HepG2 (cell line): Measurements from ENCODE around the gene FITM1. TPM values are rescaled to one million over a fixed set of nuclear protein-coding genes. Genes with fewer than 3 reads are reported as not detected.

Experiments used
- CBX5 ChIP-seq: sonication (generic); formaldehyde crosslinking; IDR thresholded peaks from 2 replicates; pipeline ENCODE4 v1.4.0; 2020; ENCODE audit warnings: missing genetic modification reagents, borderline replicate concordance
- ERF ChIP-seq: IDR thresholded peaks from 2 replicates; pipeline ENCODE4 v1.6.1; 2018; ENCODE audit warnings: missing biosample characterization, missing genetic modification reagents
- GATAD2A ChIP-seq: IDR thresholded peaks from 2 replicates; pipeline ENCODE4 v1.6.1; 2016
- HES4 ChIP-seq: sonication (generic); formaldehyde crosslinking; IDR thresholded peaks from 2 replicates; pipeline ENCODE4 v1.9.0; 2021; ENCODE audit warnings: mild to moderate bottlenecking, missing genetic modification reagents, borderline replicate concordance
- HOXA3 ChIP-seq: sonication (generic); formaldehyde crosslinking; IDR thresholded peaks from 2 replicates; pipeline ENCODE4 v1.5.0; 2020; ENCODE audit warnings: missing genetic modification reagents
- NFE2L1 ChIP-seq: sonication (generic); formaldehyde crosslinking; IDR thresholded peaks from 2 replicates; pipeline ENCODE4 v1.4.0; 2020; ENCODE audit warnings: missing genetic modification reagents, mild to moderate bottlenecking, borderline replicate concordance
- NFYB ChIP-seq: sonication (generic); formaldehyde crosslinking; IDR thresholded peaks from 2 replicates; pipeline ENCODE4 v1.4.0; 2020; ENCODE audit warnings: missing genetic modification reagents
- PCBP2 ChIP-seq: fragments of 200-400 bp; formaldehyde crosslinking; optimal IDR thresholded peaks from 2 replicates; pipeline ENCODE3; 2018; ENCODE audit warnings: low read length, low read depth; ENCODE audit not compliant: poor library complexity, severe bottlenecking
- POLR2AphosphoS2 ChIP-seq: IDR thresholded peaks from 2 replicates; pipeline ENCODE4 v1.6.1; 2011; ENCODE audit warnings: low read depth, low read length, improper control_type of control experiment
- PTBP1 ChIP-seq: fragments of 200-400 bp; formaldehyde crosslinking; IDR thresholded peaks from 2 replicates; pipeline ENCODE4 v1.6.1; 2018; ENCODE audit warnings: low read length, low read depth; ENCODE audit not compliant: poor library complexity, severe bottlenecking
- ZBTB21 ChIP-seq: sonication (generic); formaldehyde crosslinking; IDR thresholded peaks from 2 replicates; pipeline ENCODE4 v1.4.0; 2020; ENCODE audit warnings: missing genetic modification reagents
- ZMAT3 ChIP-seq: sonication (generic); formaldehyde crosslinking; conservative IDR thresholded peaks from 2 replicates; pipeline ENCODE4 v1.7.0; 2021; ENCODE audit warnings: missing genetic modification reagents
- ZNF543 ChIP-seq: sonication (generic); formaldehyde crosslinking; IDR thresholded peaks from 2 replicates; pipeline ENCODE4 v1.4.0; 2020; ENCODE audit warnings: mild to moderate bottlenecking, missing genetic modification reagents
- ZNF569 ChIP-seq: sonication (generic); formaldehyde crosslinking; IDR thresholded peaks from 2 replicates; pipeline ENCODE4 v1.5.0; 2020; ENCODE audit warnings: mild to moderate bottlenecking, missing genetic modification reagents, moderate library complexity, borderline replicate concordance
- ZNF570 ChIP-seq: sonication (generic); formaldehyde crosslinking; IDR thresholded peaks from 2 replicates; pipeline ENCODE4 v1.4.0; 2020; ENCODE audit warnings: mild to moderate bottlenecking, missing genetic modification reagents, borderline replicate concordance
- ZNF589 ChIP-seq: sonication (generic); formaldehyde crosslinking; conservative IDR thresholded peaks from 2 replicates; pipeline ENCODE4 v1.8.0; 2022; ENCODE audit warnings: mild to moderate bottlenecking, moderate library complexity, missing genetic modification reagents
- ZNF879 ChIP-seq: sonication (generic); formaldehyde crosslinking; IDR thresholded peaks from 2 replicates; pipeline ENCODE4 v1.8.1; 2023; ENCODE audit warnings: missing genetic modification reagents
- polyA plus RNA-seq, 8 experiments: library from polyadenylated mRNA; depleted of rRNA in 3 of 8; stranded (reverse) in 7 of 8; unstranded in 1 of 8; fragments of >200 nt; fragmentation: Illumina TruSeq in 4 of 8; extraction: Trizol in 4 of 8; gene quantifications; 2 replicates each; pipeline versions ENCODE4 v1.2.1 to v1.2.3, GENCODE V29; 2011 to 2016; ENCODE audit warnings: low read depth in 4 of 8, missing spikeins in 1 of 8, mixed read lengths in 1 of 8; ENCODE audit not compliant: insufficient read depth in 1 of 8
- total RNA-seq, 5 experiments: library from RNA; depleted of rRNA; stranded (reverse); fragments of >200 nt; fragmentation: Illumina TruSeq; extraction: Trizol; gene quantifications; 2 replicates each; pipeline ENCODE4 v1.2.3, GENCODE V29; 2016; ENCODE audit warnings: low read depth in 1 of 5
- TF ChIP-seq, protein P1 (sequence below): sonication (generic); formaldehyde crosslinking; IDR thresholded peaks from 2 replicates; pipeline ENCODE4 v1.4.0; 2020; ENCODE audit warnings: missing genetic modification reagents, mild to moderate bottlenecking, borderline replicate concordance
- TF ChIP-seq, protein P2 (sequence below), 2 experiments: sonication (generic) in 1 of 2; formaldehyde crosslinking in 1 of 2; IDR thresholded peaks; 2 replicates each; pipeline versions ENCODE4 v1.4.0 to v1.6.1; 2016 to 2020; ENCODE audit warnings: borderline replicate concordance in 1 of 2, low read depth in 1 of 2, mild to moderate bottlenecking in 1 of 2, missing genetic modification reagents in 1 of 2
- TF ChIP-seq, protein P3 (sequence below): sonication (generic); formaldehyde crosslinking; conservative IDR thresholded peaks from 2 replicates; pipeline ENCODE4 v1.4.0; 2020; ENCODE audit warnings: missing genetic modification reagents

Gene FITM1
- total and polyA plus RNA-seq, 2 of the 13 experiments (the other 11 are each of a cell fraction or from before 2014, with no cell fraction given) = 2.7 to 5.8 TPM

DNA sequence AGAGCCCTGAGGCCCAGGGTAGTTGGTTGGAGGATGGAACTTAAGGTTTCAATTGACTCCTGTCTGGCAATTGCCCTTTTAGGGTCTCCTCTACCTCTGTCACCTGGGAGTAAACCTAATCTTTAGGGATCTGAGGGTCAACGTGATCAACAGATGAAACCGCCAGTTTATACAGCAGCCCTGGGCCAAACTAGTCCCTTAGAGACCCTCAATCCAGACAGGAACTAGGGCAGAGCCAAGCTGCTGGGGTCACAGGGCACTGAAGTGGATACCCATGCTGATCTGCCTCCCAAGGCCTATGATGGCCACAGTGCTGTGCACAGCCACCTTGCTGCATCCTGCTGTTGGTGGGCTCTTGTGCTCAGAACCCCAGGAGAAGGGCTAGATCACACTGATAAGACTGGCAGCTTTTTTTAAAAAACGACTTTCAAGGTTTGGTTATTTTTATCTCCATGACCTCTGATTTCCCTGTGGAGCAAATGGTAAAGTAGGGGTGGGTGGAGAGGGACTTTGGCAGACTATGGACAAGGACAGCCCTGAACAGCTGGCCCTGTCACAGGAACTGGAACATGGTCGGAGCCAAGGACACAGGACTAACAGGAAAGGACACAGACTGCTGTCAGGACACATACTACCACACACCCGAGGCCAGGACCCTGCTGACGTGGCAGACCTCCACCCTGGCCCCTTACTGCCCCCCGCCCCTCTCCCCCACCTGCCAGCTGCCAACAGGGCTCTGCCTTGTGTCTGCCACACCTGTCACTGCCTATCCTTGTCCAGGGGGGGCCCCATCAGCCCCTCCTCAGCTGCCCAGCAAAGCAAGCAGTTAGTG, 474 bp downstream of the FITM1 start (continued):
- TF ChIP-seq, protein P1, sequence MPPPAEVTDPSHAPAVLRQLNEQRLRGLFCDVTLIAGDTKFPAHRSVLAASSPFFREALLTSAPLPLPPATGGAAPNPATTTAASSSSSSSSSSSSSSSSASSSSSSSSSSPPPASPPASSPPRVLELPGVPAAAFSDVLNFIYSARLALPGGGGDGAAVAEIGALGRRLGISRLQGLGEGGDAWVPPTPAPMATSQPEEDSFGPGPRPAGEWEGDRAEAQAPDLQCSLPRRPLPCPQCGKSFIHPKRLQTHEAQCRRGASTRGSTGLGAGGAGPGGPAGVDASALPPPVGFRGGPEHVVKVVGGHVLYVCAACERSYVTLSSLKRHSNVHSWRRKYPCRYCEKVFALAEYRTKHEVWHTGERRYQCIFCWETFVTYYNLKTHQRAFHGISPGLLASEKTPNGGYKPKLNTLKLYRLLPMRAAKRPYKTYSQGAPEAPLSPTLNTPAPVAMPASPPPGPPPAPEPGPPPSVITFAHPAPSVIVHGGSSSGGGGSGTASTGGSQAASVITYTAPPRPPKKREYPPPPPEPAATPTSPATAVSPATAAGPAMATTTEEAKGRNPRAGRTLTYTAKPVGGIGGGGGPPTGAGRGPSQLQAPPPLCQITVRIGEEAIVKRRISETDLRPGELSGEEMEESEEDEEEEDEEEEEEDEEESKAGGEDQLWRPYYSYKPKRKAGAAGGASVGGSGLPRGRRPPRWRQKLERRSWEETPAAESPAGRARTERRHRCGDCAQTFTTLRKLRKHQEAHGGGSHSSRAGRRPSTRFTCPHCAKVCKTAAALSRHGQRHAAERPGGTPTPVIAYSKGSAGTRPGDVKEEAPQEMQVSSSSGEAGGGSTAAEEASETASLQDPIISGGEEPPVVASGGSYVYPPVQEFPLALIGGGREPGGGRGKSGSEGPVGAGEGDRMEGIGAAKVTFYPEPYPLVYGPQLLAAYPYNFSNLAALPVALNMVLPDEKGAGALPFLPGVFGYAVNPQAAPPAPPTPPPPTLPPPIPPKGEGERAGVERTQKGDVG (CRISPR knock-in tag) = no peak
- peak; percentile 47; the same call in 1 of the 2 replicates for TF ChIP-seq NFE2L1 (CRISPR knock-in tag)
- no peak for TF ChIP-seq HES4
- TF ChIP-seq ERF (CRISPR knock-in tag) = peak; percentile 50
- no peak for TF ChIP-seq NFYB (CRISPR knock-in tag)
- TF ChIP-seq, protein P2, sequence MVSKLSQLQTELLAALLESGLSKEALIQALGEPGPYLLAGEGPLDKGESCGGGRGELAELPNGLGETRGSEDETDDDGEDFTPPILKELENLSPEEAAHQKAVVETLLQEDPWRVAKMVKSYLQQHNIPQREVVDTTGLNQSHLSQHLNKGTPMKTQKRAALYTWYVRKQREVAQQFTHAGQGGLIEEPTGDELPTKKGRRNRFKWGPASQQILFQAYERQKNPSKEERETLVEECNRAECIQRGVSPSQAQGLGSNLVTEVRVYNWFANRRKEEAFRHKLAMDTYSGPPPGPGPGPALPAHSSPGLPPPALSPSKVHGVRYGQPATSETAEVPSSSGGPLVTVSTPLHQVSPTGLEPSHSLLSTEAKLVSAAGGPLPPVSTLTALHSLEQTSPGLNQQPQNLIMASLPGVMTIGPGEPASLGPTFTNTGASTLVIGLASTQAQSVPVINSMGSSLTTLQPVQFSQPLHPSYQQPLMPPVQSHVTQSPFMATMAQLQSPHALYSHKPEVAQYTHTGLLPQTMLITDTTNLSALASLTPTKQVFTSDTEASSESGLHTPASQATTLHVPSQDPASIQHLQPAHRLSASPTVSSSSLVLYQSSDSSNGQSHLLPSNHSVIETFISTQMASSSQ (IDR thresholded peaks at IDR 0.05; ENCODE audit: low read depth) = no peak
- TF ChIP-seq, protein P2 (CRISPR knock-in tag; IDR thresholded peaks at IDR 0.05; ENCODE audit: borderline replicate concordance) = no peak
- no peak for TF ChIP-seq ZNF569 (CRISPR knock-in tag)
- TF ChIP-seq, protein P3, sequence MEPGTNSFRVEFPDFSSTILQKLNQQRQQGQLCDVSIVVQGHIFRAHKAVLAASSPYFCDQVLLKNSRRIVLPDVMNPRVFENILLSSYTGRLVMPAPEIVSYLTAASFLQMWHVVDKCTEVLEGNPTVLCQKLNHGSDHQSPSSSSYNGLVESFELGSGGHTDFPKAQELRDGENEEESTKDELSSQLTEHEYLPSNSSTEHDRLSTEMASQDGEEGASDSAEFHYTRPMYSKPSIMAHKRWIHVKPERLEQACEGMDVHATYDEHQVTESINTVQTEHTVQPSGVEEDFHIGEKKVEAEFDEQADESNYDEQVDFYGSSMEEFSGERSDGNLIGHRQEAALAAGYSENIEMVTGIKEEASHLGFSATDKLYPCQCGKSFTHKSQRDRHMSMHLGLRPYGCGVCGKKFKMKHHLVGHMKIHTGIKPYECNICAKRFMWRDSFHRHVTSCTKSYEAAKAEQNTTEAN = no peak; the same call in 1 of the 2 replicates
- no peak for TF ChIP-seq ZNF879 (CRISPR knock-in tag)
- TF ChIP-seq ZNF543 (CRISPR knock-in tag) = no peak
- TF ChIP-seq PTBP1 = no peak
- TF ChIP-seq GATAD2A (CRISPR knock-in tag) = peak; percentile 54; the same call in 1 of the 2 replicates
- no peak for TF ChIP-seq PCBP2
- TF ChIP-seq HOXA3 = peak; percentile 75
- TF ChIP-seq ZBTB21 = no peak
- TF ChIP-seq CBX5 (CRISPR knock-in tag) = no peak
- TF ChIP-seq POLR2AphosphoS2 = no peak
- no peak for TF ChIP-seq ZNF570 (CRISPR knock-in tag)
- TF ChIP-seq ZNF589 (CRISPR knock-in tag) = no peak; the same call in 1 of the 2 replicates
- TF ChIP-seq ZMAT3 (CRISPR knock-in tag) = 0 out of 2 replicates have a peak, but pooled peaks have one; percentile 46
